ENCODE results near the gene TRIM16. TPM values are rescaled to one million over a fixed set of nuclear protein-coding genes. Genes with fewer than 3 reads are reported as not detected.
"Not testable (repeated sequence)": the region's sequence is repeated elsewhere in the genome, so short reads cannot be mapped to it uniquely, and the experiment has no call there.

The TRIM16 gene
- total RNA-seq, 1 experiment from 2014 or later = 40.8 TPM

DNA sequence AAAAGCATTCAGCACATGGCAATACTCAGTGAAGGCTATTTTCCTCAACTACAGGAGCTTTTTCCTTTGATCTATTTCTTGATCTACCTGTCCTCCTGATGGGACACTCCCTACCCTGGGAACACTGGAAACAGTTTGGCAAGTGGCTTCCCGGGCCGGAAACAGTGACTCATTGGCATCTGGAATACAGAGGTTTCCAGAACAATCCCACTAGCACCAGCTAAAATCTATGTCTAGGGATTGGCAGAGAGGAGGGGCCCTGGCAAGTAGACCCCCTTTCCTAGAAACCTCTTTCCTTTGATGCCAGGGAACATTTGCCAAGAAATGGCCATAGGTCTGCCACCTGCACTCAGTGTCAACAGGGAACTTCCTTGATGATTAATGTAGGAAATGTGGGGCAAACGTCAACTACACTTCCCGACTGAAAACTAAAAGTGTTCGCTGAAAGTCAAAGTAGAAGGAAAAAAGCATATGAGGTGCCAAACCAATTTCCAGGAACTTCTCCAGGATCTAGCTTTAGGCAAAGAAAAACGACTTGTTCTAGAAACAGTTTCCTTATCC is 34.2 kb downstream of the TRIM16 start:
- peaks cover 8% of the 10 kb centered on the region for H3K36me3 ChIP-seq
- no peaks in the 10 kb centered on the region for H3K27me3 ChIP-seq
- peak in 1 of 2 experiments; percentile 29 for DNase-seq
- H3K4me1 ChIP-seq = peaks cover 38% of the 10 kb centered on the region
- no peaks in the 10 kb centered on the region for H3K9me3 ChIP-seq (replicated peaks)
- no peak overlapping the region; the same call in 1 of the 2 replicates for H3K27ac ChIP-seq
- peak overlapping the region; percentile 66 for H3K4me3 ChIP-seq

DNA sequence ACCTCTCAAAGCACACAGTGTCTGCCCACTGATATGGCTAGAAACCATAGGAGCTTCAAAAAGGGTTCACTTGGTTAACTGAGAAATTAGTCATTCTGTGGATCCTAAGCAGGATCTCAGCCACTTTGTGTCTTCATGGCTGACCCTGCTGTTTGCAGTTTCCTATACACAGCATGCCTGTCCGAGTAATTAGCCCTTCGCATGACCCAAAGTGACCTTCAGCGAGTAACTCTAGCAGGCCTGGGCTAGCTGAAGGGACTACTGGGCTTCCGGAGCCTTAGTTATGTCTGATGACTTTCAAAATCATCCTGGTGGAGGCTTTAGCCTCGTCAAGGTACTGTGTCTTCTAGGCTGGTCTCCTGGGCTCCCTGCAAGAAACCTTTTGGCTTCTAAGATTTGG is 35.7 kb downstream of the TRIM16 start:
- H3K27me3 ChIP-seq = no peaks in the 10 kb centered on the region
- H3K27ac ChIP-seq = no peak overlapping the region
- H3K36me3 ChIP-seq = peaks cover 8% of the 10 kb centered on the region
- peaks cover 27% of the 10 kb centered on the region for H3K4me1 ChIP-seq
- H3K9me3 ChIP-seq (replicated peaks) = no peaks in the 10 kb centered on the region
- peak in 1 of 2 experiments; percentile 16 for DNase-seq
- no peak overlapping the region for H3K4me3 ChIP-seq

DNA sequence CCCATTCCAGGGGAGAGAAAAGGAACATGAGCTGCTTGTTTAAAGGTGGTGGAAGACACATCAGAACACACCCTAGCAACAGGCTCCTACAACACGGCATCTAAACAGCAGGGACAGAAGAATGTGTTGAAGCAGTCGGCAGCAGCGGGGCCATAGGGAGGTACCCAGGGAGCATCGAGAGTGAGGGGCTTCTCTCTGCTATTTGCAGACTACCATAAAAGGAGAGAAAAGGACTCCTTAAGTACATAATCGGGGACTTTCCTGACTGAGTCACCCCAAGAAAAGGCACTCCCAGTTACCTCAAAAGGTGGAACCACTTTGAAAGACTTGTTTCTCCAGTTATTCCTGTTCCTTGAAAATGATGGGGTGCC is 38.2 kb downstream of the TRIM16 start:
- Histone ChIP-seq H3K4me3 (0 out of 2 replicates have a peak overlapping the region, but pooled peaks have one; percentile 1), H3K27ac (peak overlapping the region; percentile 38; the same call in 1 of the 2 replicates), H3K36me3 (peaks cover 16% of the 10 kb centered on the region), H3K4me1 (peaks cover 27% of the 10 kb centered on the region)
- not testable (repeated sequence) for H3K27me3 ChIP-seq; H3K9me3 ChIP-seq (replicated peaks)
- DNase-seq = peak in 1 of 2 experiments; percentile 80

DNA sequence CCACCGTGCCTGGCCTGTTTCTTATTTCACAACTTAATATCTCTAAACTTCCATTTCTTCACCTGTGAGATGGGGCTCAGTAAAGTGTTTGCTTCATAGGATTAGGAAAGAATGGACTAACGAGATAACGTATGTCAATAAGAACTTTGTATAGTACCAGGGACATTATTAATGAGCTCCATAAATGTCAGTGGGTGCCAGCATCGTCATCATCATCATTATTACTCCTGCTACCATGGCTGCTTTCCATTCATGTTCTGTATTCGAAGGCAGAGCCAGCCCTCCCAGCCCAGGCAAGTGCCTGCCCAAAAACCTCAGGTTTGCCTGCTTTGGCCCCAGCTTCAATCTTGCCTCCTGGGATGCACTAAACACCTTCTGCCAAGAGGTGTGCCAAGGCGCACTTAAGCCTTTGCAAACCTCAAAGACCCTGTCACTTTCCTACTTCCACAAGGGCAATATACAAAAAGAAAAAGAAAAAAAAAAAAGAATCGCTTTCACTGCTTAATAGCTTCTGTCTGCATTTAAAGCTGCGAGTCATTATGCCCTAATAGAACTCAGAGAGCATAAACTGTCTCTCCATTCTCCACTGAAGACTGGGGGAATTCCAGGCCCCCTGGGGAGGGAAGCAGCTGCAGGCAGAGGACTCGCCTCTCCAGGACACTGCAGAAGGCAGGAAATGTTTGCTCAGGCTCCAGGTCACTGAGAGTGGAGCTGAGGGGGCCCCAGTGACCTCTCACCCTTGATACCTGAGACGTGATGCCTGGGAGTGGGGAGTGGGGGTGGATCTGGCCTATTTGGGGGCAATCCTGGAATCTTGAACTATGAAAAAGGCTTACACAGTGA is 38.8 kb downstream of the TRIM16 start:
- not testable (repeated sequence) for H3K9me3 ChIP-seq (replicated peaks); H3K27me3 ChIP-seq
- Histone ChIP-seq H3K4me3 (0 out of 2 replicates have a peak overlapping the region, but pooled peaks have one; percentile 1), H3K4me1 (peaks cover 26% of the 10 kb centered on the region), H3K36me3 (peaks cover 20% of the 10 kb centered on the region), H3K27ac (peak overlapping the region; percentile 38; the same call in 1 of the 2 replicates)
- DNase-seq = peak; percentile 94 to 96

DNA sequence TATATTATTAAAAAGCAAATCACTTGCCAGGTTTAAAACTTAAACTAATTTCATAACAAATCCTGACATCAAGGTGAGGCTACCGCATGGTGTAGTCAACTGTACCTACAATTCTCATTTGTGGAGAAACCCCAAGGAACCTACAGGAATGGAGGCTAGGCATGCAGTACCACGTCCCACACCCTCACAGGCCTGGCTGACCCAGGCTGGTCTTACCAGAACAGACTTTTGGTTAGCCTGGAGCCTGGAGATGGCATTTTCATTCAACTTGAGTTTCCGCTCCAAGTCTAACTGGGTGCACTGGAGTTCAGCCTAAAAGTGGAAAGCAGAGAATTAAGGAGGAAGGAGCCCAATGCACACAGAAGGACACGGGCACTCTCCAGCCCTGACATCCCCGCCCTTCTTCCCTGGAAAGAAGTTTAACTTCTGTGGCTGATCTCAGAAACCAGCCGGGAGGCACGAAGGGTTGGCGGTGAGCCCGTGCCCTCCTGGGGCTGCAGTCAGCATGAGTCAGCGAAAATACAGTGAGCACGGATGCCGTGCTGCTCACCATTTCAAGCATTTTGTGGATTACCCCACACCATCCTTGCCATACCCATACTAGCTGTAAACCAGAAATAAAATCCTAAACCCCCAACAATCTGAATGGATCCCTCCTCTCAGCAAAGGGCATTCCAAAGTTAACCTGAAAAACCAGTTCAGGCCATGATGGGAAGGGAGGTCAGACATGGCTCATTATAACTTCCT is 41.4 kb downstream of the TRIM16 start:
- H3K27ac ChIP-seq = peak overlapping the region; percentile 62
- not testable (repeated sequence) for DNase-seq; H3K4me1 ChIP-seq; H3K27me3 ChIP-seq; H3K9me3 ChIP-seq (replicated peaks); H3K4me3 ChIP-seq
- peaks cover 17% of the 10 kb centered on the region for H3K36me3 ChIP-seq

DNA sequence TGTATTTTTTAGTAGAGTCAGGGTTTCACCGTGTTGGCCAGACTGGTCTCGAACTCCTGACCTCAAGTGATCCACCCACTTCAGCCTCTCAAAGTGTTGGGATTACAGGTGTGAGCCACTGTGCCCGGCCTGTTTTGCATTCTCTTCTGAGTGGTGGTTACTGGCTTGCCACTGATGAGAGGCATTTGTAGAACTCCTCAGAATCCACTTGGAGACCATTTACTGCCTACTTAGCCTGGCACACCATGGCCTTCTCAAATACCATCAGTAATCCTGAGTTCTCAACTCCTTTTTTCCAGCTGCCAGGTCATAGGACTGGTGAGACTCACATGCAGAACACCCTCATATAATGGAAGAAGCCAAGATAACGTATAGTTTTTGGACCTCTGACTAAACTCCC is 42.1 kb downstream of the TRIM16 start:
- H3K4me1 ChIP-seq; DNase-seq; H3K27me3 ChIP-seq; H3K9me3 ChIP-seq (replicated peaks); H3K4me3 ChIP-seq; H3K27ac ChIP-seq: not testable (repeated sequence)
- H3K36me3 ChIP-seq = peaks cover 17% of the 10 kb centered on the region

DNA sequence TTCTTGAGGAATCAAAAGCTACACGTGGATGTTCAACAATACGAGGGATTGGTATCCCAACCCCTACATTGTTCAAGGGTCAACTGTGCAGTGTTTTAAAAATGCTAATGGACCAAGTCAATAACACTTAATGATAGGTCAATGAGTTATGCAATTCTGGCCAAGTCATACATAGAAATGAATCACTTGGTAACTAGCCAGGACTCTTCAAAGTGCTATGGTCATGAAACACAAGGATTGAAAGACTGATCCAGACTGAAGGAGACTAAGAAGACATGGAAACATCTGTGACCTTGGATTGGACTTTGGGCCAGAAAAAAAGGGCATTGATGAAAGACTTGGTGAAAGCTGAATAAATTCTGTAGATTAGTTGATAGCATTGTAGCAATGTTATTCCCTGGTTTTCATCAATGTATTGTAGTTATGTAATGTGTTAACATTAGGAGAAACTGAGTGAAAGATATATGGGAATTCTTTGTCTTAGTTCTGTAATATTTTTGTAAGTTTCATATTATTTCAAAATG is 53.1 kb downstream of the TRIM16 start:
- not testable (repeated sequence) for H3K9me3 ChIP-seq (replicated peaks); DNase-seq; H3K4me3 ChIP-seq; H3K4me1 ChIP-seq; H3K27me3 ChIP-seq; H3K27ac ChIP-seq
- peaks cover 45% of the 10 kb centered on the region for H3K36me3 ChIP-seq

DNA sequence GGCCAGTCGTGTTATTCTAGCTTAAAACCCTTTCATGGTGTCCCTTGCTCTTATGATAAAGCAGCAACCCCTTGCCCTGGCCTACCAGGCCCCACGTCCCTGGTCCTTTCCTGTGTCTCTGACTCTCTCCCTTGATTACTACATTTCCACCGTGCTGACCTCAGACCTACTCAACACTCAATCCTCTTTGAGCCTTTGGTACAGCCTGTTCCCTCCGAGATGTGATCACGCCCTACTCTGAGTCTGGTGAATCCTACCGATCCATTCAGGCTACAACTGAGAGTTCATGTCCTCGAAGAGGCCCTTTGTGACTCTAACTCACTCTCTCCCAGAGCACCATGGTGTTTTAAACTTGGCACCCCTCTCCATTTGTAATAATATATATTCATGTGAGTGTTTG is 54.1 kb downstream of the TRIM16 start:
- not testable (repeated sequence) for H3K4me3 ChIP-seq; DNase-seq; H3K4me1 ChIP-seq; H3K27ac ChIP-seq; H3K27me3 ChIP-seq; H3K9me3 ChIP-seq (replicated peaks)
- peaks cover 43% of the 10 kb centered on the region for H3K36me3 ChIP-seq

DNA sequence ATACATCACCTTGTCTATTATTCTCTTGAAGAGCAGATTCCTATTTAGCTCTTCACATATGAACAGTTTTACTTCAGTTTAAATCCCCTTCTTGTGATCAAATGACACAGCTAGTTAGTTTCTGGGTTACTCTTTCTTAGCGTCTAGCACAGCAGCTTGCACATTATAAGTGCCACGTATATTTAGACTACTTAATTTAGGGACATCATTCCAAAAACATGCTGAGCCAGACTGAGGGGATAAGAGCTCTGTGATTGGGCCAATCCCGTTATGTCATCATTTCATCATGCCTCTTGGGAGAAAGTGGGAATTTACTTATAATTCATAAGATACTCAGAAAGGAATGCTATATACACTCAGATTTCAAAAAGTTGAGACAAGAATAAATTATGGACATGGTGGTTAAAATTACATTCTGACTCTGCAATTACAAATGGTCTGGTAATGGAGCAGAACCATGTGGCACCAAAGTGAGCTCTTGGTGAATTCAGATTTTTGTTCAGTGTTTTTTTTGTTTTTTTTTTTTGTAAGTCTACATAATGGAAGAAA is 60.4 kb downstream of the TRIM16 start:
- H3K27me3 ChIP-seq; H3K27ac ChIP-seq; H3K9me3 ChIP-seq (replicated peaks); H3K4me1 ChIP-seq; H3K4me3 ChIP-seq; DNase-seq: not testable (repeated sequence)
- H3K36me3 ChIP-seq = peaks cover 12% of the 10 kb centered on the region

DNA sequence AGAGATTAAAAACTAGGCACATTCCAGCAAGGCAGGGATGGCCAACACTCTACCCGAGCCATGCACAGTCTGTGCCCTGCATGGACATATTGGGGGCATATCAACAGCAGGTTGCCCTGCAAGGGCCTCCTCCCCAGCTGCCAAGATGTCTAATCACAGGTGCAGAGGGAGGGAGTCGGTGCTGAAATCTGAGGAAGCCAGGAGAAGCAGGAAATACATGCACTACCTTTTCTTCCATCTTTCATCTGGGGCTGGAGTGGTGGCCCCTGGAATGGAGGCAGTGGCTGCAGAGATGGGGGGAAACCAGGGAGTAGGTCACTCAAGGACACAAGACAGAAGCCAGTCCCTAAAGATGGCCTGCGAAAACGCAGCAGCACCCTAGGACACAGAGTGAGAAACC is 60.9 kb downstream of the TRIM16 start:
- not testable (repeated sequence) for H3K27me3 ChIP-seq; H3K4me1 ChIP-seq; H3K9me3 ChIP-seq (replicated peaks); H3K27ac ChIP-seq; DNase-seq; H3K4me3 ChIP-seq
- H3K36me3 ChIP-seq = peaks cover 10% of the 10 kb centered on the region

DNA sequence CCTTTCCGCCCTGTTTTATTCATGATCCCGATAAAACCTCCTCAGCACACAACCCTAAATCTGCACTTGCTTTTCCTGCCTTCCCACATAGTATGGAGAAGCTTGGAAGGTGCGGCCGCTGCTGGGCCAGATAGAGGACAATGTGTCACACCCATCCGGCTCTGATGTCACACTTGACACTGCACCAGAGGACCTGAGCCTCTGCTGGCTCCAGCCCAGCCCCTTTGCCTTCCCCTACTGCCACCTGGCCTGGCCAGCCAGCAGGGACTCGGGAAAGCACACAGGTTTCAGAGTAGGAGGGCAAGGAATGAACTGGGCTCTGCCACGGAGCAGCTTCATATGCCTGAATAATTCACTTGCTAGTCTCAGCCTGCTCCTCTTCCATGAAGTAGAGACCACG is 62.0 kb downstream of the TRIM16 start:
- H3K9me3 ChIP-seq (replicated peaks); H3K4me3 ChIP-seq; H3K36me3 ChIP-seq; H3K27me3 ChIP-seq; DNase-seq; H3K4me1 ChIP-seq; H3K27ac ChIP-seq: not testable (repeated sequence)

DNA sequence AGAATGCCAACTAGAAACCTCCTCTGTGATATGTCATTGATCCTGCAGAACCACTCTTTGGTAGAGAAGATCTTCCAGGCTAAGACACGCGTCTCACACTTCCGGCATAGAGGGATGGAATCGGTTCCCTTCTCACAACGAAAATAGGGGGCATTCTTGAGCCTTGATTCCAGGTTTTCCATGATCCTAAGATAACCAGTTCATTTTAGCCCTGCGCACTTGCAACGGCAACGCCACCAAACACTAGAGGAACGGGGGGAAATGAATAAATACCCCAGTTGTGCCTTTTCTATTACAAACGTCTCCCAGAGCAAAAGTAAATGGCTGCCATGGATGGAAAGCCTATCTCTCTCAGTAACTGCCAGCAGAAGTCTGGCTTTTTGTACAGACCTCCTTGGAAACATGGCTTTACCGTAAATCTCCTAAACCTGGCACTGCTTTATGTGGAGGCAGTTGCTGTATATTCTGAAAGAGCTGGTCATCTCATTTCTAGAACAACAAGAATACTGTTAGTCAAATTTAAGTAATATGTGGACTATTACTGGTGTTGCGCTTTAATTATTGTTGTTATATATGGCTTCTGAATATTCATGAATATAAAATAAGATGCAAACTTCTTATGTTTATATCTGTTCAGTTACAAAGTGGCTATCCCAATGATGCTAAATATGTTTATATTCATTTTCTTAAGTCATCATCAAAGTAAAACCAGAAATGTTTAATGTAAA is 64.6 kb downstream of the TRIM16 start, which contains the start of gene FBXW10B:
FBXW10B (minus strand) TSS at position 374 of the 728 bp plus-strand sequence; CDS start at position 182, 192 bp downstream.
- H3K4me1 ChIP-seq; H3K27me3 ChIP-seq; DNase-seq; H3K4me3 ChIP-seq; H3K9me3 ChIP-seq (replicated peaks); H3K27ac ChIP-seq; H3K36me3 ChIP-seq: not testable (repeated sequence)

DNA sequence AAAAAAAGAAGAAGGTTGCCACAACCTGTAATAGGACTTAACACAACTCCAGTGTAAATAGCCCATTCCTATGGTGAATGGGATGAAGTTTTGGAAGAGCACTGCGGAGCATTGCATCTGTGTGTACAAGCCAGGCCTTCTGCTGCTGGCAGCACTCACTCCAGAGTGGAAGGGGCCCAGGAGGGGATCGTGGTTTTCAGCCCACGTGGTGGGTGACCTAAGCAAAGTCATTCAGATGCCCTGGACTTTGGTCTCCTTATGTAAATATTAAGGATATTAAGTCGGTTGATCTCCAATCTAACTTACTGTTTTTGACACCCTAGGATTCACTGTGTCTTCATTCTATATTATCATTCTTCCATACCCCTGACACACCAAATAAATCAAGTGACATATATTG is 67.3 kb downstream of the TRIM16 start:
- not testable (repeated sequence) for H3K4me1 ChIP-seq; H3K27me3 ChIP-seq; H3K36me3 ChIP-seq; H3K9me3 ChIP-seq (replicated peaks); H3K27ac ChIP-seq; H3K4me3 ChIP-seq
- DNase-seq = peak in 1 of 2 experiments; percentile 22

DNA sequence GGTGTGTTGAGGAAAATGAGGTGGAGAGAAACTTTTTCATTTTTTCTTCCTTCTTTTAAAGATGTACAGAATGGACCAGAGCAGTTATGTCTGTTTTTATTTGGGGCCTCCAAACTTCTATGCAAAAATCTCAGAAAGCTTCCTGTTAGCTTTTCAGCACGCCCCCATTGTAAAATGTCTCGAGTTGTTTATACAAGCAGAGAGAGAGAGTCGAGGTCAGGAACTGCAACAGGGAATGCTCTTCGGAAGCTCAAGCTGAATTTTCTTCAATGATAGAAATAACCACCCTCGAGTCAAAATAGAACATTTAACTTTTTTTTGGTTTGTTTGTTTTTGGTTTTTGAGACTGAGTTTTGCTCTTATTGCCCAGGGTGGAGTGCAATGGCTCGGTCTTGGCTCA is 68.3 kb downstream of the TRIM16 start:
- H3K27ac ChIP-seq; H3K27me3 ChIP-seq; H3K9me3 ChIP-seq (replicated peaks); DNase-seq; H3K4me1 ChIP-seq; H3K4me3 ChIP-seq; H3K36me3 ChIP-seq: not testable (repeated sequence)

Data from SJCRH30 (cell line).